Tibial nerve (tissue), 3 donors: ENCODE measurements around the gene PDYN.

Source experiments
- CTCF ChIP-seq, 5 experiments: fragments of 200-600 bp in 3 of 5; fragments of 450-650 bp in 2 of 5; sonication (generic) in 3 of 5; IDR thresholded peaks; one replicate each; pipeline ENCODE4 v1.5.1; 2016 to 2019; ENCODE audit warnings: antibody characterized with exemption in 5 of 5, mild to moderate bottlenecking in 3 of 5, moderate library complexity in 2 of 5
- POLR2A ChIP-seq, 2 donors: fragments of 450-650 bp; IDR thresholded peaks; one replicate each; pipeline ENCODE4 v1.6.1; 2017; ENCODE audit warnings: antibody characterized with exemption in 2 of 2, mild to moderate bottlenecking in 2 of 2, moderate library complexity in 2 of 2

- no peak for TF ChIP-seq CTCF (IDR thresholded peaks at IDR 0.05)
- TF ChIP-seq POLR2A (IDR thresholded peaks at IDR 0.05) = no peak
These were observed 59.7 kb downstream of the PDYN start for GRCh38 chr20:1934156-1934555.
